Right lung (tissue), 10 donors: Measurements from ENCODE around the gene SLC22A17. TPM values are rescaled to one million over a fixed set of nuclear protein-coding genes. Genes with fewer than 3 reads are reported as not detected.
A peak's percentile ranks its signal among the peaks of the same experiment; 100 is the strongest.
"Not testable (repeated sequence)": the region's sequence is repeated elsewhere in the genome, so short reads cannot be mapped to it uniquely, and the experiment has no call there.

Experiments
- DNase-seq, 2 donors: peaks; one replicate each; pipeline ENCODE4 v3.0.0-alpha.2; 2013
- long read RNA-seq, 8 donors: transcript quantifications; one replicate each; lab custom pipeline, GENCODE V29; 2026
- polyA plus RNA-seq, 5 donors: library from polyadenylated mRNA; unstranded; fragments of 120-200 nt; gene quantifications; one replicate each; pipeline versions ENCODE4 v1.2.1 to v1.2.3, GENCODE V29; 2013; ENCODE audit warnings: inconsistent platforms in 1 of 5, low replicate concordance in 1 of 5; ENCODE audit not compliant: insufficient read length in 5 of 5, insufficient read depth in 1 of 5

Gene SLC22A17
- polyA plus RNA-seq = 10 to 100 TPM; 26.1 to 41.7 (median 33.6) TPM
- long read RNA-seq, donor 1, transcript SLC22A17-202 (10 exons, 2,238 nt) = major isoform, 7 of 15 reads
- long read RNA-seq, donor 1, transcript SLC22A17-211 (9 exons, 1,563 nt) = minor isoform, 5 of 15 reads
- long read RNA-seq, donor 1, partial matches to known transcripts = 0 of 15 reads
- long read RNA-seq, donor 1, other reads (novel, unspliced or antisense) = 0 of 15 reads
- long read RNA-seq, donor 2, transcript SLC22A17-202 (10 exons, 2,238 nt) = major isoform, 6 of 12 reads
- long read RNA-seq, donor 2, partial matches to known transcripts = 5 of 12 reads
- long read RNA-seq, donor 2, other reads (novel, unspliced or antisense) = 0 of 12 reads
- long read RNA-seq, donor 3, partial matches to known transcripts = 0 of 1 reads
- long read RNA-seq, donor 3, other reads (novel, unspliced or antisense) = 0 of 1 reads
- long read RNA-seq, donor 4, partial matches to known transcripts = 11 of 14 reads
- long read RNA-seq, donor 4, other reads (novel, unspliced or antisense) = 0 of 14 reads
- long read RNA-seq, donor 5, partial matches to known transcripts = 0 of 4 reads
- long read RNA-seq, donor 5, other reads (novel, unspliced or antisense) = 0 of 4 reads
- long read RNA-seq, donor 6, transcript SLC22A17-202 (10 exons, 2,238 nt) = major isoform, 6 of 10 reads
- long read RNA-seq, donor 6, partial matches to known transcripts = 0 of 10 reads
- long read RNA-seq, donor 6, other reads (novel, unspliced or antisense) = 0 of 10 reads
- long read RNA-seq, donor 7, partial matches to known transcripts = 0 of 5 reads
- long read RNA-seq, donor 7, other reads (novel, unspliced or antisense) = 0 of 5 reads
- long read RNA-seq, donor 8, partial matches to known transcripts = 0 of 4 reads
- long read RNA-seq, donor 8, other reads (novel, unspliced or antisense) = 0 of 4 reads

DNA sequence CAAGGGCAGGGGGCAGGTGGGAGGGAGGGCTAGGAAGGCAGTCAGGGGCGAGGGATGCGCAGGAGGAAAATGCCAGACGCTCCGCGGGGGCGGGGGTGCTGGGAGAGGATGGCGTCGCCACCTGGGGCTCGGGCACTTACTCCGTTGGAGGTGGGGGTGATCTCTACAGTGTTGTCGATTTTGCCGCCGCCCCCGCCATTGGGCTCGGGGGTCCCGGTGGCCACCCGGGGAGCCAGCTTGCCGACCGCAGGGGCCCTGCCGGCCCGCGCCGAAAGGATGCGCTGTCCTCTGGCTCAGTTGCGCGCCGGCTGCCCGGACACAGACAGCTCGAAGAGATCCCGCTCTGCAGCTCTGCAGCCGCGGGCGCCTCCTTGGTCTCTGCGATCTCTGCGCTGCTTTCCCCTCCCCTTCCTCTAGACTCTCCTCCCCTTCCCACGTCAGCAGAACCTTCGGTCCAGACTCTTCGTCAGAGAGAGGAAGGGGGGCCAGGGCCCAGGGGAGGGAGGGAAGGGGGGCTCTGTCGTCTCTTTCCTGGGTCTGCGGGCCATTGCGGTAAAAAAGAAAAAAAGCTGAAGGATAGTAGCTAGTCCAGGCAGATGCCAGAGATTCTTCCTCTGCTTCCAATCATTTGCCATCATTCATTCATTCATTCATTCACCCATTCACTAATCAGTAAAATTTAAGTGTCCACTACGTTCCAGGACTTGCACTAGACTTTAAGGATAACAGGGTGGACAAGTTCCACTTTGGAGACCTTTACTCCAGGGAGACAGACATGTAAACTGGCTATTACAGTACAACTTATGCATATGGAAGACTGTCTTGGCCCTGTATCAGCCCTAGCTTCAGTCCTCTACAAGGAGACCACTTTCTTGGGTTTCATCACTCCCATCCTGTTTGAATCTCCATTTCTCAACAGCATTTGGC is at the start of gene SLC22A17:
TSS of gene SLC22A17 (minus strand) at position 382 of the 927 bp plus-strand sequence.
- peak; percentile 89 to 90 for DNase-seq

DNA sequence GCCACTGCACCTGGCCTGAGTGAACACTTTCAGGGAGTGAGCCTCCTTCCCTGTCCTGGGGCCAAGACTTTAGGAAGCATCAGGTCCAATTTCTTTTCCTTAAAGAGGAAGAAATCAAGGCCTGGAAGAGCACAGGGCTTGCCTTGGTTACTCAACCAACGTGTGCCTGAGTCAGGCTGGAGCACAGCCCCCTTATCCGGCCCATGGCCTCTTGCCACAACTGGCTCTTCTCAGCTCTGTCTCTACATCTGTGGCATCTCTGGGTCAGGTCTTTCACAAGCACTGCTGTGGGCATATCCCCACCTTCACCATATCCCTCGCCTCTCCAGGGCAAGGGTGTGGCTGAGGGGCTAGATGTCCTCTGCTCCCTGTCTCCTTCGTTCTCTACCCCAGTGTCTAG is 48.6 kb upstream of the SLC22A17 start:
- no peak for DNase-seq

DNA sequence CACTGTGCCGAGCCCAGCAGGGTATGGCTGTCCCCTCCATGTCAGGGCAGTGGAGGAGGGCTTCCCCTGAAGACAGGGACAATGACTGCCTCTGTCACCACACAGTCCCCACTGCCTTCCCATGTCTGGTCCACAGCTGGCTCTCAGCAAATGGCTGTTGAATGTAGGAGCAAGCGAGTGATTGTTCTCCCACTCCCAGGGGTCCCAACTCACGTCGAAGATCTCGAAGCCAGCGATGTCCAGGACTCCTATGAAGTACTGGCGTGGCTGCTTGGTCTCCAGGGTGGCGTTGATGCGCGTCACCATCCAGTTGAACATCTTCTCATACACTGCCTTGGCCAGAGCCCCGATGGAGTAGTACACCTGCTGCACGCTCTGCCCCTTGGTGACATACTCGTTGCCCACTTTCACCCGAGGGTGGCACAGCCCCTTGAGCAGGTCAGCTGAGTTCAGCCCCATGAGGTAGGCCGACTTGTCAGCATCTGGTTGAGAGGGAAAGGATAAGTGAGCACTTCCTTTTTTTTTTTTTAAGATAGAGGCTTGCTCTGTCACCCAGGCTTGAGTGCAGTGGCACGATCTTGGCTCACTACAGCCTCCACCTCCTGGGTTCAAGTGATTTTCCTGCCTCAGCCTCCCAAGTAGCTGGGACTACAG is 47.9 kb upstream of the SLC22A17 start:
- not testable (repeated sequence) for DNase-seq

DNA sequence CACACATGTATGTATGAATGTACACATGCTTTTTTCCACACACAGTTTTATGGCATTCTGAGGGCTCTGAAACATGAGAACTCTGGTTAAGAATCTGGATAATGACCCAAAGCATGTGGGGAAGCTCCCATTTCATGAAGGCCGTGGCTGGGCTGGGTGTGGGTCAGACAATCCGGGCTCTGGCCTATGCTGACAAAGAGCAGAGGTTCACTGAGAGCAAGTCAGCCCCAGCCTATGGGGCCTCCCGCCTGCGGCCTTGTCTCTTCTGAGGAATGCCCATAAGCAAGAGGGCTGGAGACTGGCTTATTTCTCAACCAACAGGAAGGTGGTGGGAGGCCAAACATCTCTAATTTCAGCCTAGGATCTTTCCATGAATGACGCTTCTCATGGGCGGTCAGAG is 46.9 kb upstream of the SLC22A17 start:
- no peak for DNase-seq

DNA sequence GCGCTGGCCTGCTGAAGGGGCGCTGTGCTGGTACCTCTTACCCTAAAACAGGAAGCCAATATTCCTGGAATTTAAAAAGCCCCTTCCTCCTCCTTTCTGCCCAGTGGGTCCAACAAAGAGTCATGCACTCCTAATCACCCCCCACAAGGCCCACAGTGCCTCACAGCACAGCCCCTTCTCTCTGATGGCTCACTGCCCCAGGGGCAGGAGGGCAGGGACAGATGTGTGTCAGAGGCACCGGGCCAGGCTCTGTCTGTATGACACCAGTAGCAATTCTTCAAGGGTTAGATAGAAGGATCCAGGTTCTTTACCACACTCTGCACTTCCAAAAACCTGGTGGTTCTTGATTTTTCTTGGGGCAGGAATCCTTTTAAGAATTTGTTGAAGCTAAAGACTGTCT is 46.4 kb upstream of the SLC22A17 start:
- DNase-seq = no peak

DNA sequence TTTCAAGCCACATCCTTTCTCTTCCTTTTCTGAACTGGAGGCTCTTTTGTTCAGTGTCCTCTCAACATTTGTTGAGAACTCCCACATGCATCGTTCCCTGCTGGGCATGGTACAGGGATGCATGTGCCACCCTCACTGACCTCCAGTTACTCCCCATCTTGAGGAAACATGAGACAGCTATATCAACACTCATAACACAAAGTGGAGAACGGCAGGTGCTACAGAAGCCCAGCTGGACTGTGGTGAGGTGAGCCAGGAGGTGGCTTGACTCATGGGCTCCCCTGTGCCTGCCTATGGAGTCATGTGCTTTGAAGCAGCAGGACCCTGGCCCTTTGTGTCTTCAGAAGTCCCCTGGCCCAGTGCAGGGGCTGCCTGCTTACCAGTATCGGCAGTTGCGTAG is 45.7 kb upstream of the SLC22A17 start:
- DNase-seq = no peak

DNA sequence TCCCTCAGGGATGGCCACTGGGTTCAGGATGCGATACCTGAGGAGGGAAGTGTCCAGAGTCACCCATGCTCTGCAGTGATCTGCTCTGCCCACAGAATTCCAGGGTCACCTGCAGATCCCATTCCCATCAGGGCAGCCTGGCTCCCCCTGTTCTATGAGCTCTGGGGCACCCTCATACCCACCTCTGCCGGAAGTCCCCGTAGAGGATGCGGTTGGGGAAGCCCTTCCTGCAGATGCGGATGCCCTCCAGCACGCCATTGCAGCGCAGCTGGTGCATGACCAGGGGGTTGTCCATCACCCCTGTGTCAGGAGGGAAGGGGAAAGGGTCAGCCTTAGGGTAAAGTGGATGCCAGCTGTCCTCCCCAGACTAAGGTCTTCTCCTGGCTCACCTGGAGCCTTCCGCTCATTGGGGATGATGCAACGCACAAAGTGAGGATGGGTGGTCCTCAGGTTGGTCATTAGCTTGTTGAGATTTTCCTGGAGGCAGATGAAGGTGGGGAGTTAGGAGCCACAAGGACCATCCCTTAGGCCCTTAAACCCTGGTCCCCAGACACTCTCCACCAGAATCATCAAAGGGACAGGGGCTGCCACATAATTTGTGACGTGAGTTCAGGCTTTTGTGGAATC is 44.2 kb upstream of the SLC22A17 start:
- no peak for DNase-seq

DNA sequence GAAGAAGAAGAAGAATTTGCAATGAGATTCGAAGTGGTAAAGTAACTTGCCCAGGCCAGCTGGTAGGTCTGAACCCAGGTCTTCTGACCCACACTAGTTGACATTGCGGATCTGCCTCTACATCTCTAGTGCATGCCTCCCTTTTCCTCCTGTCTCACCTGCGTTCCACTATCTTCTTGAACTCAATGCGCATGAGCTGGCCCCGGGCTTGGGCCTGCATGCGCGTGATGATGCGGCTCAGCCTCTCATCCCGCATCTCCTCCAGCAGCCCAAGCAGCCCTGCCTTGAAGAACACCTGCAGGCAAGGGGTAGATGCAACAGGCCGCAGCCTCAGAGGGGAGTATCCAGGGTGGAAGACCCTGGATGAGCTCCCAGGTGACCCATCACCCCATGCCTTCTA is 43.4 kb upstream of the SLC22A17 start:
- DNase-seq = no peak

DNA sequence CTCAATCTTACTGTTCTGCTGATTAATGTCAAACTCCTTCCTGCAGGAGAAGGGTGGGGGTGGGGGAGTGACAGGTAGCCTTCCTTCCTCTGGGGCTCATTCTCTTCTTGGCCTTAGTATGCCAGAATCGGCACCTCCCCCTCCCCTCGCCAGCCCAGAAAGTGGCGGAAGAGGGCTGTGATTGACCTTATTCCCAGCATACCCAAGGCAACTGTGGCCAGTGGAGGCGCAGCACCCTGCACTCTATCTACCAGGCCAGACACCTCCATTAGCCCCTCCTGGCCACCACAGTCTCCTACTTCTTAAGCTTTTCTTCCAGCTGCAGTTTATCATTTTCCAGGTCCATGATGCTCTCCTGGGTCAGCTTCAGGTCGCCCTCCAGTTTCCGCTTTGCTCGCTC is 39.9 kb upstream of the SLC22A17 start:
- no peak for DNase-seq

DNA sequence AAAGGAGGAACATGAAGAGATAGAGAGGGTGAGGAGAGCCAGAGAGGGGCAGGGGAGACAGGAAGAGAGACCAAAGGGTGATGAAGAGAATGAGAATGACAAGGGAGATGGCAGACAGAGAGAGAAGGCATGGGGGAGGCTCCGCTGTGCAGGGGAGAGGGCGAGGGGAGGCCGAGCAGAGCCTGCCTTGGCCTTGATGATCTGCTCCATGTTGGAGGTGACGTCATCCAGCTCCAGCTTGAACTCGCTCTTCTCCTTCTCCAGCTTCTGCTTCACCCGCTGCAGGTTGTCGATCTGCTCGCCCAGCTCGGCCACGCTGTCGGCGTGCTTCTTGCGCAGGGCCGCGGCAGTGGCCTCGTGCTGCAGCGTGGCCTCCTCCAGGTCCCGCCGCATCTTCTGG is 37.2 kb upstream of the SLC22A17 start:
- DNase-seq = not testable (repeated sequence)

DNA sequence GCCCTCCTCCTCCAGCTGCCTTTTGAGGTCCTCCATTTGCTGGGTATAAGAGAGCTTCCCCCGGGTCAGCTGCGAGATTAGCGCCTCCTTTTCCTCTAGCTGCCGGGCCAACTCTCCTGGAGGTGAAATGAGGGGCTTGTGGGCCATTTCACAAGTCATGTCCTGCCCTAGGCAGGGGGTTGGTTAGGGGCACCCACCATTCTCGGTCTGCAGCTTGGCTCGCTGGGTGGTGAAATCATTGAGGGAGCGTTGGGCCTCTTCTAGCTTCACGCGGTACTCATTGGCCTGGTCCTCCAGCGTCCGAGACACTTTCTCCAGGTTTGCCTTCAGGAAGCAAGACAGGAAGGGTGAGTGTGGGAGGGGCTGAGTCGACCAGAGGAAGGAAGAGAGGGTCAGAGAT is 36.7 kb upstream of the SLC22A17 start:
- DNase-seq = no peak

DNA sequence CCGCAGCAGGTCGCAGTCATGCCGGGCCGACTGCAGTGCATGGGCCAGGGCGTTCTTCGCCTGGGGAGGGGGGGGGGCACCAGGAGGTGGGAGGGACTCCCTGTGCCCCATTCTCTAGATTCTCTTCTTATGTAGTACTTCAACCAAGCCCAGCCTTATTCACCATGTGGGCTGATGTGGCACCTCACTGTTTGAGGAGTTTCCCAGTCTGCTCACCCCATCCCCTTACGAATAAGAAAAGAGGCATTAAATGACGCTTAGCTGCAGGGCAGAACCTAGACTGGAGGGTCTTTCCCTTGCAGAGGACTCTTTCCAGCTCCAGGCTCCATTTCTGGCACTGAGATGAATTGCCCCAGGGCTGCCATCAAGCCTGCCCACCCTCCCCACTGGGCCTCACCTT is 36.3 kb upstream of the SLC22A17 start:
- DNase-seq = no peak

DNA sequence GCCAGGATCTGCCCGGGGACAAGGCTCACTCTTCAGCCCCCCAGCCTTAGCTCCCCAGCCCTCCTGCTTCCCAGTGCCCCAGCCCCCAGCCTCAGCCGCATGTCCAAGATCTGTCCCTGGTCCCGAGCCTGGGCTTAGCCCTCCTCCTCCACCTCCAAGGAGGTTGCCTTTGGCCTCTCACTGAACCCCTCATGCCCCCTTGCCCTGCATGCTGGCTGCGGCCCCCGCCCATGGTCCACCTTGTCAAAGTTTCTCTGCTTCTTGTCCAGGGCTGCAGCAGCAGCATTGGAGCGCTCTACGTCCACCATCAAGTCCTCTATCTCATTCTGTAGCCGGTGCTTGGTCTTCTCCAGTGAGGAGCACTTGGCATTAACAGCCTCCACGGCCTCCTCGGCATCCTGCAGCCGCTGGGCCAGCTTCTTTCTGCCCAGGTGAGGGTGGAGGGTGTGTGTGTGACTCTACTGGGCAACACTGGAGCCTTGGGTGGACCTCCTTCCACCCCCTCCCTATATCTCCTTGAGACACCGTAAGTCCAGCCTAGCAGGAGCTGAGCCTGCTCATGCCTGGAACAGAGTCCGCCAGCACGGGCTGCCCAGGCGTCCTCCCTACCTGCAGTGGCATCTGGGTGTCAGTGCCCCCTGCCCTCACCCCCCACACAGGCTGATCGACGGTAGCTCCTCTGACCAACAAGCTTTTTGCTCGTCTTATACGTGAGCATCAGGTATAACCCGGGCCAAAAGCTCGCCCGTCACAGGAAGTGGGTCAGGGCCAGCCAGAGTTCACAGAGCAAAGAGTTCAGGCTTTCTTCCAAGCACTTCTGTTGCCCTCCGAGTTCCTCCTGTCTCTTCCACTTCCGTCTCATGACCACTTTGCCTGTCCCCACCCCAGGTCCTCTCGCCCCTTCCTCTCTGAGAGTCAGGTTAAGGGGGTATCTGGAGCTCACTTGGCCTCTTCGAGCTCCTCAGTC is 35.5 kb upstream of the SLC22A17 start:
- DNase-seq = no peak

DNA sequence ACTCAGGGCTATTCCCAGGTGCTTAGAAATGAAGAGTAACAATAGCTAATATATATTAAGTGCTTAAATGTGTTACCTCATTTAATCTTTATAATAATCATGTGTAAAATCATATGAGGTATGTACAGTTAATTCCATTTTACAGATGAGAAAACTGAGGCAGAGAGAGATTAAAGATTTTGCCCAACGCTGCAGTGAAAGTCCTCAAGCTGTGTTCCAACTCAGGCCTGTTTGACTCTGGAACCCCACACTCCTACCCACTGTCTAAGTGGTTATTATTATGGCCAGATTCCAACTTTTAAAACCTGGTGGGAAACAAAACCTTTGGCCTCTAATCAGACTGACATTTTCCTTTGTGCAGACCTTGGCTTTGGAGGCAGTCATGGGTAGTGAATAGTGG is 34.3 kb upstream of the SLC22A17 start:
- no peak for DNase-seq

DNA sequence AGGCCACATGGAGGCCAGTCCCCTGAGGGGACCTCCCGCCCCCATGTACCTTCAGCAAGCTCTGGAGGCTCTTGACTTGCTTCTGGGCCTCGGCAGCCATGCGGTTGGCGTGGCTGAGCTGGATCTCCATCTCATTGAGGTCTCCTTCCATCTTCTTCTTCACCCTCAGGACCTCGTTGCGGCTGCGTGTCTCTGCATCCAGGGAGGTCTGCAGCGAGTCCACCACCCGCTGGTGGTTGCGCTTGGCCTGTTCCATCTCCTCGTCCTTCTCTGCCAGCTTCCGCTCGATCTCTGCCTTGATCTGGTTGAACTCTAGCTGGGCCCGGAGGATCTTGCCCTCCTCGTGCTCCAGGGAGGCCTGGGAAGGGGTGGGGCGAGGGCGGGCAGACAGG is 33.6 kb upstream of the SLC22A17 start:
- DNase-seq = not testable (repeated sequence)

DNA sequence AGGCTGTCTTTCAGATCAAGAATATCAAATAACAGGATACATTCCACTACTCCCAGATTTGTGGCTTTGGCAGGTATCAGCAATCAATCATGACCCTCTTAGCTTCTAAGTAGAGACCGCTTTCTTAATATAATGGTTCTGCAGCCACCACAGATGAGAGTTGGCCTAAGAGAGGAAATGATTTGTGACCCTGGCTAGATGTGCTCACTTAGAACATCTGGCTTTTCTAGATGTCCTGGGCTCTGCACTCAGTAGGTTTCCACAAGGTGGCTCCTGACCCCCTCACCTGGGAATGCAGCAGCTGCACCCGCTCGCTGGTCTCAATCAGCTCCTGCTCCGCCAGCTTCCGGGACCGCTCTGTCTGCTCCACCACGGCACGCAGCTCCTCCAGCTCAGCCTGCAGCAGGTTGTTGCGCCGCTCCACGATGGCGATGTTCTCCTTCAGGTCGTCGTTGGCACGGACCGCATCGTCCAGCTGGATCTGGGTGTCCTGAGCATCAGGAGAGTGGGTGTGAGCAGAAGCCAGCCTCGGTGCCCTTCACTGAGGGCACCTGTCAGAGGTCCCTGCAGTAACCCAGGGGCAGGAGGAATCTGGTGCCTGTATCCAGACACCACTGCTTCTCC is 33.1 kb upstream of the SLC22A17 start:
- DNase-seq = no peak

DNA sequence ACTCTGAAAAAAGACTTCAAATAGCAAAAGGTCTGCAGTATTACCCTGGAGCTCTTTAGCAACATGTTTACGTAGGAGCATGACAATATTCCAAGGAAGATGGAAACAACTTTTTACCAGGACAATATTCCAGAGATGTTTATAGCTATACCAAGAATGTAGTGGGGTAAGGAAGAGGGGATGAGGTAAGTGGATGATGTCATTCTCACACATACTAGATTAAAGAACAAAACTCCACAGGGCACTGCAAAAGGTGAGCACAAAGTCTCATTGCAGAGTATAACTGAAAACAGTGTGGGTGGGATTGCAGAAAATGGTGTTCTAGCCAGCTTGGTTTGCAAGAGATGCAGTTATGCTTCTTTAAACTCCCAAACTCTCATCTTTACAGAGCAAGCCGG is 32.6 kb upstream of the SLC22A17 start:
- DNase-seq = no peak

DNA sequence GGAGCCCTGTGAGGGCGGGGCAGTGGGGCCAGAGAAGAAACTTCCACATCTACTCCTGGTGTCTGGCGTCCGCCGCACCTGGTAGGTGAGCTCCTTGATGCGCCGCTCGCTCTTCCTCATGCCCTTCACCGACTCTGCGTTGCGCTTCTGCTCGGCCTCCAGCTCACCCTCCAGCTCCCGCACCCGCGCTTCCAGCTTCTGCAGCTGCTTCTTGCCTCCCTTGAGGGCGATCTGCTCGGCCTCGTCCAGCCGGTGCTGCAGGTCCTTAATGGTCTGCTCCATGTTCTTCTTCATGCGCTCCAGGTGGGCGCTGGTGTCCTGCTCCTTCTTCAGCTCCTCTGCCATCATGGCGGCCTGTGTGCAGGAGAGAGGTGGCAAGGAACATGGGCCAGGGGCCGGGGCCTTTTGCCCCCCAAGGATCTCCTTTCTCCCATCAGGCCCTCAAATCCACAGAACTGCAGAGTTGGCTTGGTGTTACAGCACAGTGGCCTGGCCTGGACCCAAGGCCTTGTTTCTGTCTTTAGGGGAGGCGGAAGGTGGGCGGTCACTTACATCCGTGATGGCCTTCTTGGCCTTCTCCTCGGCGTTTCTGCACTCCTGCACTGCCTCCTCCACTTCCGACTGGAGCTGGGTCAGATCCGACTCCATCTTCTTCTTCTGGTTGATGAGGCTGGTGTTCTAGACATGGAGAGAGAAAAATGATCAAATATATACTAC is 31.8 kb upstream of the SLC22A17 start:
- DNase-seq = no peak
